Neural cell (in vitro differentiated cells): ENCODE measurements around the gene POFUT1. TPM values are rescaled to one million over a fixed set of nuclear protein-coding genes. Genes with fewer than 3 reads are reported as not detected.

Source experiments
- H2AFZ ChIP-seq: fragments of 200-600, 300-800 bp; sonication (generic), shearing (Covaris generic); 2 replicates; pipeline ENCODE4 v1.6.0; 2014; ENCODE audit warnings: low read depth, mild to moderate bottlenecking, antibody characterized with exemption, low read length, moderate library complexity
- H3F3A ChIP-seq: fragments of 200-600 bp; shearing (Covaris generic); 2 replicates; pipeline ENCODE4 v1.6.1; 2016; ENCODE audit warnings: mild to moderate bottlenecking, moderate library complexity, mixed read lengths, antibody characterized with exemption, low read length; ENCODE audit not compliant: insufficient read depth, poor library complexity, severe bottlenecking
- H3K27ac ChIP-seq: fragments of 200-600, 300-800 bp; sonication (generic), shearing (Covaris generic); 2 replicates; pipeline ENCODE4 v1.5.1; 2014; ENCODE audit warnings: mild to moderate bottlenecking, low read length, moderate library complexity
- H3K27me3 ChIP-seq: fragments of 300-800, 200-600 bp; sonication (generic), shearing (Covaris generic); 2 replicates; pipeline ENCODE4 v1.6.0; 2014; ENCODE audit warnings: mild to moderate bottlenecking, low read depth, low read length, moderate library complexity; ENCODE audit not compliant: insufficient read depth
- H3K36me3 ChIP-seq: fragments of 300-800, 200-600 bp; sonication (generic), shearing (Covaris generic); 2 replicates; pipeline ENCODE4 v1.5.1; 2014; ENCODE audit warnings: mild to moderate bottlenecking, antibody characterized with exemption, low read length, moderate library complexity; ENCODE audit not compliant: insufficient read depth
- H3K4me2 ChIP-seq: fragments of 300-800, 200-600 bp; sonication (generic), shearing (Covaris generic); 2 replicates; pipeline ENCODE4 v1.6.0; 2014; ENCODE audit warnings: mild to moderate bottlenecking, low read length
- H3K4me3 ChIP-seq: fragments of 300-800, 200-600 bp; sonication (generic), shearing (Covaris generic); 2 replicates; pipeline ENCODE4 v1.5.1; 2014; ENCODE audit warnings: mild to moderate bottlenecking, low read length, moderate library complexity
- H3K79me2 ChIP-seq: fragments of 200-600 bp; shearing (Covaris generic); replicated peaks from 2 replicates; pipeline ENCODE4 v1.6.0; 2014; ENCODE audit warnings: mild to moderate bottlenecking, low read length, moderate library complexity; ENCODE audit not compliant: insufficient read depth
- H3K9ac ChIP-seq: fragments of 300-800, 200-600 bp; sonication (generic), shearing (Covaris generic); 2 replicates; pipeline ENCODE4 v1.6.1; 2016; ENCODE audit warnings: mild to moderate bottlenecking, low read length, mixed read lengths
- H3K9me2 ChIP-seq: fragments of 200-600 bp; shearing (Covaris generic); 2 replicates; pipeline ENCODE4 v1.6.1; 2016; ENCODE audit warnings: mild to moderate bottlenecking, low read length, mixed read lengths; ENCODE audit not compliant: insufficient read depth
- H3K9me3 ChIP-seq: fragments of 200-600, 300-800 bp; sonication (generic), shearing (Covaris generic); 2 replicates; pipeline ENCODE4 v1.6.1; 2016; ENCODE audit warnings: mild to moderate bottlenecking, mixed run types, low read length, moderate library complexity, mixed read lengths
- H4K20me1 ChIP-seq: fragments of 200-600 bp; shearing (Covaris generic); 2 replicates; pipeline ENCODE4 v1.6.1; 2016; ENCODE audit warnings: mild to moderate bottlenecking, mixed run types; ENCODE audit not compliant: insufficient read depth
- CTCF ChIP-seq: fragments of 450-650 bp; IDR thresholded peaks from 2 replicates; pipeline ENCODE4 v1.5.1; 2014; ENCODE audit warnings: antibody characterized with exemption, mild to moderate bottlenecking, moderate library complexity; ENCODE audit not compliant: poor library complexity, severe bottlenecking
- EP300 ChIP-seq: fragments of 450-650 bp; conservative IDR thresholded peaks from 2 replicates; pipeline ENCODE4 v1.6.1; 2014; ENCODE audit warnings: antibody characterized with exemption, mild to moderate bottlenecking, moderate library complexity; ENCODE audit not compliant: poor library complexity, severe bottlenecking
- EZH2 ChIP-seq: fragments of 200-600, 300-800 bp; shearing (Covaris generic), sonication (generic); IDR thresholded peaks from 2 replicates; pipeline ENCODE4 v1.6.1; 2014; ENCODE audit warnings: antibody characterized with exemption, low read length, borderline replicate concordance, mild to moderate bottlenecking; ENCODE audit not compliant: insufficient read depth, poor library complexity, severe bottlenecking
- MXI1 ChIP-seq: fragments of 450-650 bp; conservative IDR thresholded peaks from 2 replicates; pipeline ENCODE4 v1.6.1; 2014; ENCODE audit warnings: antibody characterized with exemption, mild to moderate bottlenecking; ENCODE audit not compliant: poor library complexity, severe bottlenecking
- POLR2AphosphoS5 ChIP-seq: IDR thresholded peaks from 2 replicates; pipeline ENCODE4 v1.6.1; 2012
- RAD21 ChIP-seq: fragments of 450-650 bp; conservative IDR thresholded peaks from 2 replicates; pipeline ENCODE4 v1.6.1; 2014; ENCODE audit warnings: antibody characterized with exemption, mild to moderate bottlenecking, moderate library complexity
- REST ChIP-seq: IDR thresholded peaks from 2 replicates; pipeline ENCODE4 v1.6.1; 2012; ENCODE audit warnings: borderline replicate concordance
- SMC3 ChIP-seq: fragments of 450-650 bp; conservative IDR thresholded peaks from 2 replicates; pipeline ENCODE4 v1.6.1; 2014; ENCODE audit warnings: antibody characterized with exemption, mild to moderate bottlenecking, moderate library complexity; ENCODE audit not compliant: poor library complexity
- TAF1 ChIP-seq: IDR thresholded peaks from 2 replicates; pipeline ENCODE4 v1.6.1; 2012; ENCODE audit warnings: low read depth
- polyA plus RNA-seq: library from polyadenylated mRNA; depleted of rRNA; stranded (reverse); fragments of >200 nt; gene quantifications from 2 replicates; pipeline ENCODE4 v1.2.3, GENCODE V29; 2014

Gene POFUT1
- polyA plus RNA-seq, 1 donor from 2014 or later = 14.0 TPM

GRCh38 chr20:32231847-32232246 is 24.2 kb downstream of the POFUT1 start:
- H3K9me2 ChIP-seq = no peaks in the 10 kb centered on the region
- H3K4me3 ChIP-seq = no peak overlapping the region
- TF ChIP-seq CTCF (no peak), REST (no peak), MXI1 (no peak), RAD21 (no peak), TAF1 (no peak), EP300 (no peak), POLR2AphosphoS5 (no peak), EZH2 (no peak), SMC3 (no peak)
- H3K4me2 ChIP-seq = no peak overlapping the region
- H3F3A ChIP-seq = no peaks in the 10 kb centered on the region
- H4K20me1 ChIP-seq = no peaks in the 10 kb centered on the region
- no peak overlapping the region for H2AFZ ChIP-seq
- peaks cover 23% of the 10 kb centered on the region for H3K36me3 ChIP-seq
- no peaks in the 10 kb centered on the region for H3K27me3 ChIP-seq
- no peak overlapping the region for H3K9ac ChIP-seq
- H3K9me3 ChIP-seq = no peaks in the 10 kb centered on the region
- H3K27ac ChIP-seq = no peak overlapping the region
- H3K79me2 ChIP-seq = no peaks in the 10 kb centered on the region

GRCh38 chr20:32232326-32232886 is 24.7 kb downstream of the POFUT1 start:
- no peaks in the 10 kb centered on the region for H3F3A ChIP-seq
- H3K9me3 ChIP-seq = no peaks in the 10 kb centered on the region
- H3K4me3 ChIP-seq = no peak overlapping the region
- H3K4me2 ChIP-seq = no peak overlapping the region
- H4K20me1 ChIP-seq = no peaks in the 10 kb centered on the region
- TF ChIP-seq RAD21 = no peak
- no peak for TF ChIP-seq EP300
- no peak for TF ChIP-seq MXI1
- TF ChIP-seq CTCF = no peak
- no peak for TF ChIP-seq POLR2AphosphoS5
- TF ChIP-seq EZH2 = no peak
- TF ChIP-seq TAF1 = no peak
- no peak for TF ChIP-seq SMC3
- no peak for TF ChIP-seq REST
- H3K27ac ChIP-seq = no peak overlapping the region
- H3K36me3 ChIP-seq = peaks cover 23% of the 10 kb centered on the region
- no peaks in the 10 kb centered on the region for H3K9me2 ChIP-seq
- no peak overlapping the region for H3K9ac ChIP-seq
- no peaks in the 10 kb centered on the region for H3K79me2 ChIP-seq
- H3K27me3 ChIP-seq = no peaks in the 10 kb centered on the region
- H2AFZ ChIP-seq = no peak overlapping the region
